GM18511 (cell line): ENCODE results near the gene SLC35B1.
"Not testable (repeated sequence)": the region's sequence is repeated elsewhere in the genome, so short reads cannot be mapped to it uniquely, and the experiment has no call there.

Experiments
- ATAC-seq: cut with Tn5 transposase; IDR thresholded peaks from one replicate; pipeline ENCODE4 v1.9.1; 2021; ENCODE audit warnings: mild to moderate bottlenecking, moderate library complexity; ENCODE audit not compliant: unreplicated experiment

Gene SLC35B1

DNA sequence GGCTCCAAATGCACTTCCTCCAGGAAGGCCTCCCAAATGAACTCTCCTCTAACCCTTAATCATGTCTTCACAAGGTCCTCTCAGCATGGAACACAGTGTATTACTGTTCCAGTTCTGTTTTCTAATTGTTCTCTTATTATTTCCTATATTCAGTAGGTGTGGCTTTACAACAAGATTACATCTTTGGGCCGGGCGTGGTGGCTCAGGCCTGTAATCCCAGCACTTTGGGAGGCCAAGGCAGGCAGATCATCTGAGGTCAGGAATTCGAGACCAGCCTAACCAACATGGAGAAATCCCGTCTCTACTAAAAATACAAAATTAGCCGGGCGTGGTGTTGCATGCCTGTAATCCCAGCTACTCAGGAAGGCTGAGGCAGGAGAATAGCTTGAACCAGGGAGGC is 34.1 kb downstream of the SLC35B1 start:
- ATAC-seq: not testable (repeated sequence)

GRCh38 chr17:49670641-49671040 is 37.1 kb downstream of the SLC35B1 start:
- no peak for ATAC-seq

DNA sequence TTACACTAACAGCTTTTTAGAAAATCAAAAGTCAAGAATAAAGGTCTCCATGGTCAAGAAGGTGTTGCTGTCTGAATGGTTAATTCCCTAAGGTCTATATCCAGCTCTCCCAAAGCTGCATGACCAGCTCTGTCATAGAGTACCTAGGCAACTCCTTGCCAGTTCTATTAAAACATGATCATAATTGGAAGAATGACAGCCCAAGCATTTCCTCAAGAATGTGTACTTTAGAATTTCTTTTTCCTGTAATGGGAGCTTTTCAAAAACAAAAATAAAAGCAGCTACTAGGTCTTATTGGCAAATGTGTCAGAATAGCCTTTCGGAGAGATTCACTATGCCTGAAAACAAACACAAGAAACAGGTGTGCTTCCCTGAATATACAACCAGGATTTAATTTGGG is 37.8 kb downstream of the SLC35B1 start:
- ATAC-seq: no peak

GRCh38 chr17:49667854-49668253 is 39.9 kb downstream of the SLC35B1 start:
- no peak for ATAC-seq

GRCh38 chr17:49664706-49665211 is 43.0 kb downstream of the SLC35B1 start:
- ATAC-seq: no peak

DNA sequence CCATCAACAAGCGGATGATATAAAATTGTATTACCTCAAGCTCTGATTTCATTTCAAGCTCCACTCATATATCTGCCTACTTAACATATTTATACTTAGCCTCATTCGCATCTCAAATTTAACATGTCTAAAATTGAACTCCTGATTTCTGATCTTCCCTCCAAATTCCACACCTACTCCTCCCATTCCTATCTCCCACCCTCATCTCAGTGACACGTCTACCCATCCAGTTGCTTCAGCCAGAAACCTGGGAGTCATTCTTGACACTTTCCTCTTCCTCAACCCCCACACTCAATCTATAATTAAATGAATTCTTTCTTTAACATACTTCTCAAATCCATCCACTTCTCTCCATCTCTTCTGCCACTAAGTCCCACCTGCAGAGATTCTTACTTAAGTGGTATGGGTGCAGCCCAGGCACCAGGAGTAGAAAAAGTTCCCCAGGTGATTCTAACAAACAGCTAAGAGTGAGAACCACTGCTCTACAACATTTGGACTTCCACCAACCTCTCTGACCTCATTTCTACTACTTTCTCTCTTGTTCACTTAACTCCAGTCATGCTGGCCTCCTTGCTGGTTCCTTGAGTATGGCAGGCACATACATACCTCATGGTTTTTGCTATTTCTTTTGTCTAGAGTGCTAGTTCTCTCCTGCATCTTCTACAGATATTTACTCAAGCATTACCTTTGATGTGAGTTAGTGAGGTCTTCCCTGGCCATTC is 47.9 kb downstream of the SLC35B1 start:
- ATAC-seq: no peak

GRCh38 chr17:49656247-49656646 is 51.5 kb downstream of the SLC35B1 start:
- ATAC-seq: no peak
